ENCODE data around the gene TPPP2. TPM values are rescaled to one million over a fixed set of nuclear protein-coding genes. Genes with fewer than 3 reads are reported as not detected.

Gene TPPP2
- total RNA-seq, 1 experiment from 2014 or later = not detected

DNA sequence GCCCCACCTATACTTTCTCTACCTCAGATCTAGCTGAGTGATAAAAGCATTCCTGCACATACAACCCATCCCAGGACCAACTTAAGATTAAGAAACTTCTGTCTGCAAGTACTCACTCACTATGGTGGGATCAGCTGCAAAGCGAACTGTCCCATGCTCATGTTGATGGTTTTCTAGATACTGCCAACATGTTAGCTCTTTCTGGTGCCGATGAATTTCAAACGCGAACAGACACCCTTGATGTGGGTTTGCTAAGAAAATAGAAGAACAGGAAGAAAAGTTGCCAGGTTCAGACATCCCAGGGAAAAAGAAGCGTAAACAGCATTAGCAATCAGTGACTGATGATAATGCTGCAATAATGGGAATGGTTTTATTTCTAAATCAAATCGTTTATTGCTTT is 32.5 kb upstream of the TPPP2 start:
- intact Hi-C loops (cut with micrococcal nuclease) = no loop called here
- no peaks in the 10 kb centered on the region for H3K9me2 ChIP-seq (replicated peaks; ENCODE audit: low read length)

DNA sequence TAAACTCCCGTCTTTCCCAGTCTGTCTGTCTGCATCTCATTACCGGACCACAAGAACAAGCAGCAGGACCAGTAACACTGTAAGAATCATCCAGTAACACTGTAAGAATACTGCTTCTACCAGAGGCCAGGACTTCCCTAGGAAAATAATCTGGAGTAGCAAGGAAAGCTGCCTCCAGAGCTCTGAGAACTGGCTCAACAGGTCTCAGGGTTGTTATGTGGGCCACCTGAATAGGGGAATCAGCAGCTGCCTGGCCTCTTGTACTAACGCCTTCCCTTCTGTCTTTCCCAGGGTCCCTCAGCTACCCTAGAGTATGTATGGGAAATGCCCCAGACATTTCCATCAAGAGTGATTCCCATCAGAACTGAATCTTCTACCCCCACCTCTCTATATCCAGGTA is 31.9 kb upstream of the TPPP2 start:
- no peak for ATAC-seq
- no peak overlapping the region for H3K4me2 ChIP-seq (ENCODE audit: low read length)
- no peaks in the 10 kb centered on the region for H3K9me3 ChIP-seq (ENCODE audit: low read length)
- intact Hi-C loops (cut with micrococcal nuclease) = no loop called here
- H3F3A ChIP-seq (ENCODE audit: low read length, unreplicated experiment) = no peaks in the 10 kb centered on the region
- no peaks in the 10 kb centered on the region for H3K27me3 ChIP-seq (ENCODE audit: low read length)
- no peaks in the 10 kb centered on the region; the same call in 1 of the 2 replicates for H3K4me1 ChIP-seq (ENCODE audit: insufficient read depth, low read length)
- no peaks in the 10 kb centered on the region for H3K9me2 ChIP-seq (replicated peaks; ENCODE audit: low read length)
- H3K79me2 ChIP-seq (ENCODE audit: low read length) = no peaks in the 10 kb centered on the region
- no peak overlapping the region for H3K27ac ChIP-seq (ENCODE audit: low read length)
- H3K9ac ChIP-seq (ENCODE audit: low read length) = no peak overlapping the region
- DNase-seq = no peak
- H3K4me3 ChIP-seq (ENCODE audit: low read length) = no peak overlapping the region
- no peaks in the 10 kb centered on the region for H4K20me1 ChIP-seq (ENCODE audit: low read length)
- ChIA-PET POLR2A (ENCODE audit: unreplicated experiment) (no interaction called here), CTCF (interaction anchor here (0.6 to 1.2 kb wide), 2 partner anchors 16 to 336 kb away, joined by 3 to 5 read pairs; no protein-coding TSS in a partner anchor)
- no TSS peak for BruUV-seq (replicated peaks)
- no peak for TF ChIP-seq EZH2phosphoT487 (IDR thresholded peaks at IDR 0.05; ENCODE audit: borderline replicate concordance, low read length)
- TF ChIP-seq, protein P1, sequence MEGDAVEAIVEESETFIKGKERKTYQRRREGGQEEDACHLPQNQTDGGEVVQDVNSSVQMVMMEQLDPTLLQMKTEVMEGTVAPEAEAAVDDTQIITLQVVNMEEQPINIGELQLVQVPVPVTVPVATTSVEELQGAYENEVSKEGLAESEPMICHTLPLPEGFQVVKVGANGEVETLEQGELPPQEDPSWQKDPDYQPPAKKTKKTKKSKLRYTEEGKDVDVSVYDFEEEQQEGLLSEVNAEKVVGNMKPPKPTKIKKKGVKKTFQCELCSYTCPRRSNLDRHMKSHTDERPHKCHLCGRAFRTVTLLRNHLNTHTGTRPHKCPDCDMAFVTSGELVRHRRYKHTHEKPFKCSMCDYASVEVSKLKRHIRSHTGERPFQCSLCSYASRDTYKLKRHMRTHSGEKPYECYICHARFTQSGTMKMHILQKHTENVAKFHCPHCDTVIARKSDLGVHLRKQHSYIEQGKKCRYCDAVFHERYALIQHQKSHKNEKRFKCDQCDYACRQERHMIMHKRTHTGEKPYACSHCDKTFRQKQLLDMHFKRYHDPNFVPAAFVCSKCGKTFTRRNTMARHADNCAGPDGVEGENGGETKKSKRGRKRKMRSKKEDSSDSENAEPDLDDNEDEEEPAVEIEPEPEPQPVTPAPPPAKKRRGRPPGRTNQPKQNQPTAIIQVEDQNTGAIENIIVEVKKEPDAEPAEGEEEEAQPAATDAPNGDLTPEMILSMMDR (conservative IDR thresholded peaks at IDR 0.05; ENCODE audit: low read depth, low read length) = no peak
- TF ChIP-seq EZH2 (IDR thresholded peaks at IDR 0.05; ENCODE audit: low read length, unreplicated experiment) = no peak
- H2AFZ ChIP-seq (ENCODE audit: low read length) = no peak overlapping the region
- peaks cover 29% of the 10 kb centered on the region for H3K36me3 ChIP-seq (ENCODE audit: low read depth, low read length)

More for the DNA sequence above, 32.5 kb upstream of the TPPP2 start:
- H3F3A ChIP-seq (ENCODE audit: low read length, unreplicated experiment) = no peaks in the 10 kb centered on the region
- no peak overlapping the region for H3K4me2 ChIP-seq (ENCODE audit: low read length)
- no peak for DNase-seq
- H3K79me2 ChIP-seq (ENCODE audit: low read length) = 0 out of 2 replicates have a peak, but pooled peaks cover 2% of the 10 kb centered on the region
- no peaks in the 10 kb centered on the region; the same call in 1 of the 2 replicates for H3K4me1 ChIP-seq (ENCODE audit: insufficient read depth, low read length)
- no peaks in the 10 kb centered on the region for H4K20me1 ChIP-seq (ENCODE audit: low read length)
- H3K27me3 ChIP-seq (ENCODE audit: low read length) = no peaks in the 10 kb centered on the region
- no TSS peak for BruUV-seq (replicated peaks)
- H3K9ac ChIP-seq (ENCODE audit: low read length) = no peak overlapping the region
- TF ChIP-seq EZH2 (IDR thresholded peaks at IDR 0.05; ENCODE audit: low read length, unreplicated experiment) (no peak), EZH2phosphoT487 (IDR thresholded peaks at IDR 0.05; ENCODE audit: borderline replicate concordance, low read length) (no peak)
- TF ChIP-seq, protein P1 (conservative IDR thresholded peaks at IDR 0.05; ENCODE audit: low read depth, low read length) = no peak
- H3K4me3 ChIP-seq (ENCODE audit: low read length) = no peak overlapping the region
- H3K9me3 ChIP-seq (ENCODE audit: low read length) = no peaks in the 10 kb centered on the region
- peaks cover 35% of the 10 kb centered on the region for H3K36me3 ChIP-seq (ENCODE audit: low read depth, low read length)
- H2AFZ ChIP-seq (ENCODE audit: low read length) = no peak overlapping the region
- POLR2A ChIA-PET (ENCODE audit: unreplicated experiment) = no interaction called here
- H3K27ac ChIP-seq (ENCODE audit: low read length) = no peak overlapping the region
- CTCF ChIA-PET = interaction anchor here (0.6 to 1.2 kb wide), 2 partner anchors 17 to 335 kb away, joined by 3 to 5 read pairs; no protein-coding TSS in a partner anchor
- no peak for ATAC-seq

DNA sequence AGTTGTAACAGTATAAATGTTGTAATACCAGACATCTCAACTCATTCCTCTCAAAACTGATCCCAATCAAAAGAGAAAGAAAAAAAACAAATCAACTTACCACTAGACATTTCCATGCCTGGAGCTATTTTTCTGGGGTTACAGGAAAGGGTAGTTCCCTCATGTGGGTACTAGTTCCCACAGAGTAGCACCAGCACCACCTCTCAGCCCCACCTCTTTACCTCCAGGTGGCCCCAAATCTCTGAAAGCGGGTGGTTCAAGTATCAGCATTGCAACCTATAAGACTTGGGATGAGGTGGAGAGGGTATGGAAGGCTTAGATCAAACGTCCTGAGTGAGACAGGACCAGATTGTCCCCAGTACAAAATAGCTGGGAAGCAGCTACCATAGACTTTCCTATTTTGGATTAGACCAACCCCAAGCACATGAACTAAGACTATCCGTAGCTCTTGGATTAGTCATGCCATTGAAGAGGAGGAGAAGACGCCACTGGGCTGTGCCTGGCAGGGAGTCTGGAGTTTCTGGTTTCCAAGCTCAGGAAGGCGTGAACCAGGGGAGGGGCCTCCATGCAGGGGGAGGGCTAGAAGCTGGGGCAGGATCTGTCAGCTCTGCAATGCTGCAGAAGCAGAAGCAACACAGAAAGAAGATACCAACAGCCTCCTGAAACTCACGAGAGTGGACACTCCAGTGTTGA is 31.2 kb upstream of the TPPP2 start, which contains the start of gene SLC39A2:
Gene SLC39A2 (plus strand): TSS at position 620 of the 693 bp plus-strand sequence. CDS start 154 bp downstream, outside the sequence.
- no peak within 1 kb of the TSS for H2AFZ ChIP-seq (ENCODE audit: low read length)
- TF ChIP-seq EZH2phosphoT487 (IDR thresholded peaks at IDR 0.05; ENCODE audit: borderline replicate concordance, low read length) = no peak
- no peak within 1 kb of the TSS for H3K9ac ChIP-seq (ENCODE audit: low read length)
- no peaks in the 10 kb centered on the region for H3F3A ChIP-seq (ENCODE audit: low read length, unreplicated experiment)
- ChIA-PET POLR2A (ENCODE audit: unreplicated experiment) (no interaction called here), CTCF (interaction anchor here (0.7 to 1.2 kb wide), 2 partner anchors 16 to 28 kb away, joined by 3 to 6 read pairs; no protein-coding TSS in a partner anchor)
- H3K4me3 ChIP-seq (ENCODE audit: low read length) = no peak within 1 kb of the TSS
- no peak within 1 kb of the TSS for H3K27ac ChIP-seq (ENCODE audit: low read length)
- ATAC-seq = peak; percentile 22; the same call in 1 of the 2 replicates
- peak; percentile 38 for DNase-seq
- intact Hi-C loops (cut with micrococcal nuclease) = no loop called here
- H3K36me3 ChIP-seq (ENCODE audit: low read depth, low read length) = peaks cover 27% of the 10 kb centered on the region
- no peaks in the 10 kb centered on the region for H3K27me3 ChIP-seq (ENCODE audit: low read length)
- BruUV-seq (replicated peaks) = no TSS peak
- no peaks in the 10 kb centered on the region for H3K79me2 ChIP-seq (ENCODE audit: low read length)
- H4K20me1 ChIP-seq (ENCODE audit: low read length) = no peaks in the 10 kb centered on the region
- no peak within 1 kb of the TSS for H3K4me2 ChIP-seq (ENCODE audit: low read length)
- no peaks in the 10 kb centered on the region for H3K9me3 ChIP-seq (ENCODE audit: low read length)
- no peaks in the 10 kb centered on the region; the same call in 1 of the 2 replicates for H3K4me1 ChIP-seq (ENCODE audit: insufficient read depth, low read length)
- H3K9me2 ChIP-seq (replicated peaks; ENCODE audit: low read length) = no peaks in the 10 kb centered on the region
